ENCODE results near the gene SPATA13. TPM values are rescaled to one million over a fixed set of nuclear protein-coding genes. Genes with fewer than 3 reads are reported as not detected.
A peak's percentile ranks its signal among the peaks of the same experiment; 100 is the strongest.

The SPATA13 gene
- total RNA-seq, 1 donor from 2014 or later, result 8.0 TPM

DNA sequence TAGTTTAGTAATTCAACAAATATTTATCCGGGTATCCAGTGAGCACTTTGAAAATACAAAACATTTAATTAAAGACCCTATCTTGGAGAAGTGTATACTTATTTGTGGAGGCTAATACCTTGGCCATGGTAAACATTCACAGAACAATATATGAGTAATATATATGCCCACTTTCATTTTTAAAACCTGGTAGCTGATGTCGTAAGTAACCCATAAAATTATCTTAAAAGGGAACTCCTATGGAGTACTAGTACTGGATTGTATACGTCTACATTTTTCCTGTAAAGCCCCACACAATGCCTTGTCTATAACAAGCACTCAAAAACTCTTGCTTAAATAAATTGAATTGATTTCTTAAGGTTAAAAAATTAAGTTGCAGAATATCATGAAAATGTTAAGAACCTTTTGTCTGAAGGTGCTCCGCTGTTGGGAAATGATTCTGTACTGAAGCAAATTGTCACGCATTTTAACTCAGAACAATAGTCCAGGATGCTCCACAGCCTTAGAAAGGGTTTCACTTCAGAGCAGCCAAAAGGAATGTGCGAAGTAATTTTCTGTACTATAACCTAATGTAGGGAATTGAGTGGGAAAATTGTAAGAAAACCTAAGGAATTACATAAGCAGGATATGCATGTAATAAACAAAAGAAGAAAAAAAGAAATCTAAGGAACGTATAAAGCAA, 90.0 kb downstream of the SPATA13 start:
- no peak for DNase-seq (ENCODE audit: low read depth, low spot score)

DNA sequence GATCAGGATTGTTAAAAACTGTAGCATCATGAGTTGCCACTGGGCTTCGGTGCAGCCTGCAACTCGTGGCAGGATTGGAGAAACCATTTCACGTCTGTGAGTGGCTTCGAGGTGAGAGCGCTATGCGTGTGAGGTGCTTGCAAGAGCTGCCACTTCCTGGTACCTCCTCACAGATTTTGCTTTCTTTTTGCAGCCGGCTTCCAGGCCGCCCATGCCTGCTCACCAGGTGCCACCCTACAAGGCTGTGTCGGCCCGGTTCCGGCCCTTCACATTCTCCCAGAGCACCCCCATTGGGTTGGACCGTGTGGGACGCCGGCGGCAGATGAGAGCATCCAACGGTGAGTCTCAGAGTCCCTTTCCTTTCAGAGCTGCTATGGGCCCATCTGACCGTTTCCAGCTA, 91.0 kb downstream of the SPATA13 start:
- no peak for DNase-seq (ENCODE audit: low read depth, low spot score)

- no peak for DNase-seq (ENCODE audit: low read depth, low spot score)
Measured at GRCh38 chr13:24252136-24252535, 91.6 kb downstream of the SPATA13 start.

DNA sequence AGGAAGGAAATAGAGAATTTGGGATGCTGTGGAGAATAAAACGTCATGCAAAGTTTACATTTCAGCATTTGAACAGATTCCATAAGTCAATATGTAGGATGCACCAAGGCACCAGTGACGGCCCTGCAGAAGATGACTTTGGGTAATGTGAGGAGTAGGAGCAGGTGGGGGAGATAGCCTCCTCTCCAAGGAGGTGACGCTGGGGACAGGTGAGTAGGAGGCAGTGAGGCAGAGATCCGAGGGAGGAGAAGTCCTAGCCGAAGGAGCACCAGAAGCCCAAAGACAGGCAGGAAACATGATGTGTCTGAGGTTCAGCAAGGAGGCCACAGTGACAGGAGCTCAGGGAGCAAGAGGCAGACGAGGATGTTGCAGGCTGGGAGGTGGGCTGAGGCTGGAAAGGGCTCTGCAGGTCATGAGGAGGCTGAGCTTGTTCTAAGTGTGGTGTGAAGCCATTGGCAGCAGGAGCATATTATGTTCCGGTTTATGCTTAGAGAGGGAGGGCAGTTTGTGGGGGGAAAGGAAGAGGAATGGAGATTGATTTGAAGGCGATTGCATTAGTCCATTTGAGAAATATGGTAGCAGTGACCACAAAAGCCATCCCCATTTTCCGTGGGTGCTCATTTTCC, 93.1 kb downstream of the SPATA13 start:
- DNase-seq (ENCODE audit: low read depth, low spot score), result no peak

DNA sequence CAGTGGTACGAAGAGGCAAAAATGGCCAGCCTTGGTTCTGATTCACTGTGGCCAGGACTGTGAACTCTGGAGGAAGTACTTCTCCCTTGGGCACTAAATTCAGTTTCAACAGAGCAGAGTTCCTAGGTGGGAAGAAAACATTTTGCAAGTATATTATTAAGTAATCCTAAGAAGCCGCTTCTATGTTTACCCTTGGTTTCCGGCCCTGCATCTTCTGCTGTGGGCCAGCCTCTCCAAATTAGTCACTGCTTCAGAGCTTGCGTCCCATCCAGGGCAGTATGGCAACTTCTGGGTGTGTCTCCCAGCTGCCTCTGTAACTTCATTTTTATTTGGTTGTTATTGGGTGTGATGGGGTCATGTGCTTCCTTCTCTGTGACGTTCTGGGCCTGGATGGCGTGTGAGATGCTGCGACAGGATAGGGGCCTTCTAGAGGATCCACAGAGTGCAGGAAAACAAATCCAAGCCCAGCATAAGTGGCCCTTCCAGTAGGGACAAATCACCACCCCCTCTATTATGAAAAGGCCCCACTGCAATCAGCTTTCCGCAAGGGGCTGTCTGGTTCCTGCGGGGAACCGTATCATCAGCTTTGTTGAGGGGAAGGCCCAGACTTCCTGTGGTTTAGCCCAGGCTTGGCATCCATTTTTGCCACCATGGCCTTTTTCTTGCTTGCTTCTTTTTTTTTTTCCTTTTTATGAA, 93.8 kb downstream of the SPATA13 start:
- no peak for DNase-seq (ENCODE audit: low read depth, low spot score)

DNA sequence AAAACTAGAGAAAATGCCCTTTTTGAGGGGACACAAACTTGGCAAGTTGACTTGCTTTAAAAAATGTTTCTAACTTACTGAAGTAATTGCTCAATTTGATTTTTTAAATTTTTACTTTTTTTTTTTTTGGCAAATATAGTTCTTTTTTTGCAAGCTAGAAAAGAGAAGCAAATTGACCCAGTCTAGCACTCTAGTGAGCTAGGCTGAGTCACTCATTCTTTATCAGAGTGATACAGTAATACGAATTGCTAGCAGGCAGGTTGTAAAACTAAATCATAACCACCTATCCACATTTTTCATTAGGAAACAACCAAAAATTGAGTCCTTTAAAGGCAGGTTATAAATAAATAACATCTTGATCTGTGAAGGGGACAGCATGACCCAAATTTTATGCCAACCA, 97.0 kb downstream of the SPATA13 start:
- no peak for DNase-seq (ENCODE audit: low read depth, low spot score)

DNA sequence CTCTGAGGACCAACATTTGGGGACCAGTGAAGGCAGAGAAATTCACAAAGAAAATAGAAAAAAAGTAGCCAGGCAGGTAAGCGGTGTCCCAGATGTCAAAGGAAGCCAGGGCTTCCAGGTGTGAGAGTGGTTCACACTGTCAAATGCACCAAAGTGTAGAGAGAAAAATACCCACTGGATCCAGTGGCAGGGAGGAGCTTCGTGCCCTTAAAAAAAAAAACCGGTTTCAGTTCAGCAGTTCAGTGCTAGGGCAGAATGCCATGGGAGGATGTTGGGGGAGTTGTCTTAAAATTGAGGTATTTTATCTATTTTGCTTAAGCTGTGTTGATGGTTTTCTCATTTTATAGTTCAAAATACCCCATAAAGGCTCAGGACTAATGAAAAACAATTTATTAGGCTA, 101.0 kb downstream of the SPATA13 start:
- no peak for DNase-seq (ENCODE audit: low read depth, low spot score)

DNA sequence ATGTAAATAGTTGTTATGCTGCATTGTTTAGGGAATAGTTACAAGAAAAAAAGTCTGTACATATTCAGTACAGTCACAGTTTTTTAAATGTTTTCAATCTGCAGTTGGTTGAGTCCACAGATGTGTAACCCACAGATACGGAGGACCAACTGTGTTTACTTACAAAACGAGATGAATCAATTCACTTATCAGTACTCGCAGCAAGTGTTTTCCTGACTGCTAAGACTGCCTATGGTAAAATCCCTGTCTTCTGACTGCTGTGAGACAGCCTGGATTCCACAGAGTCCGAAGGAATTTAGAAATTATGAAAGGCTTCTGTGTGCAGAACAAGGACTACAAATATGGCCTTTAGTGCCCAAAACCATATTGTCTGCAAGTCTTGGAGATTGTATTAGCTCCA, 103.1 kb downstream of the SPATA13 start:
- DNase-seq (ENCODE audit: low read depth, low spot score), result no peak

DNA sequence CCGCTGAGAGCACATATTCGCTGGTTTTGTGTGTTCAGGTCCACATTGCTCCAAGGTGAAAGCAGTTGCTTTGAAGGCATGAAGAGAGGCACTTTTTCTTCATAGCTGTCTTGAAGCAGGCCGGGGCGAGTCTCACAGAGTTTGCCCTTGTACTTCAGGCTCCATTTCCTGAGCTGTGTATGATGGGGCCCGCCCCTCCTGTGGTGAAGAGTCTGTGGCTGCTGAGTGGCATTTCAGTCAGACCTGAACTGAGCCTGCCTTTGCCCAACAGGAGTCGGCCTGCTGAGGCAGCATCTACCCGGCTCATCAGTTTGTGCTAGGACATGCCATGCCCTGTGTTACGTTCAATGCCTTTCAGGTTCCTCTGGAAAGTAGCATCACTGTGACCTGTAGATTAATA, 104.5 kb downstream of the SPATA13 start:
- no peak for DNase-seq (ENCODE audit: low read depth, low spot score)

- DNase-seq (ENCODE audit: low read depth, low spot score), result no peak
Measured at GRCh38 chr13:24265453-24265852, 104.9 kb downstream of the SPATA13 start.

DNA sequence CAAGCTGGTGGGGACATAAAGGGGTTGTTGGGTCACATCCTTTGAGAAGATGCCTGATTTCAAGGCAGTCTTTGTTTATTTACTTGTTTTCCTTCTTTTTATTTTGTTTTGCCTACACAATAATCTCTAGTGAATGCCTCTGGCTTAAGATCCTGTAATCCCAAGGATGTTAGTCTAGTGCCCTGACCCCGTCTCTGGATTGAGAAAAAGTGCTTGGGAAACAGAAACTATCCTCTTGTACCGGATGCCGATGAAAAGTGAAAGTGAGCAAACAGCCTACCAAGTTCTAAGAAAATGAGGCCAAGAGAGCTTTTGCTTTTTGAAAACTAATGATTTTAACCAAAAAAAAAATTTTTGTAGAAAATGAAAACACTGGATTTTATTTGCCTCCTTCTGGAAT, 106.8 kb downstream of the SPATA13 start:
- no peak for DNase-seq (ENCODE audit: low read depth, low spot score)

DNA sequence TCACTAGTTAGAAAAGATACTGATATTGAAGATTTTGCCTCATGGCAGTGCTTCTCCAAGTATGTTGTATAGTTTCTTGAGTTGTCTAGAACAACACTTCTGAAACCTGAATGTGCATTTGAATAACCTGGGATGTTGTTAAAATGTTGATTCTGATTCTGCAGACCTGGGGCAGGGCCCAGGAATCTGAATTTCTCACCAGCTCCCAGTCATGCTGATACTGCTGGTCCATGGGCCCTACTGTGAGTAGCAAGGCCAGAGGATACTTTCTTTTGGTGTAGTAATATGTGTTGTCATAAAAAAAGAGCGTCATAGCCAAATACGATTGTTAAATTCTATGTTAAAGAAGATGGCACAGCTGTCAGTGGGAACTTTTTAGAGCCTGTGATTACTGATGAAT, 107.3 kb downstream of the SPATA13 start:
- no peak for DNase-seq (ENCODE audit: low read depth, low spot score)

GRCh38 chr13:24269821-24270220, 109.3 kb downstream of the SPATA13 start:
- no peak for DNase-seq (ENCODE audit: low read depth, low spot score)

GRCh38 chr13:24270639-24271141, 110.2 kb downstream of the SPATA13 start:
- no peak for DNase-seq (ENCODE audit: low read depth, low spot score)

- no peak for DNase-seq (ENCODE audit: low read depth, low spot score)
Measured at GRCh38 chr13:24271231-24271600, 110.7 kb downstream of the SPATA13 start.

DNA sequence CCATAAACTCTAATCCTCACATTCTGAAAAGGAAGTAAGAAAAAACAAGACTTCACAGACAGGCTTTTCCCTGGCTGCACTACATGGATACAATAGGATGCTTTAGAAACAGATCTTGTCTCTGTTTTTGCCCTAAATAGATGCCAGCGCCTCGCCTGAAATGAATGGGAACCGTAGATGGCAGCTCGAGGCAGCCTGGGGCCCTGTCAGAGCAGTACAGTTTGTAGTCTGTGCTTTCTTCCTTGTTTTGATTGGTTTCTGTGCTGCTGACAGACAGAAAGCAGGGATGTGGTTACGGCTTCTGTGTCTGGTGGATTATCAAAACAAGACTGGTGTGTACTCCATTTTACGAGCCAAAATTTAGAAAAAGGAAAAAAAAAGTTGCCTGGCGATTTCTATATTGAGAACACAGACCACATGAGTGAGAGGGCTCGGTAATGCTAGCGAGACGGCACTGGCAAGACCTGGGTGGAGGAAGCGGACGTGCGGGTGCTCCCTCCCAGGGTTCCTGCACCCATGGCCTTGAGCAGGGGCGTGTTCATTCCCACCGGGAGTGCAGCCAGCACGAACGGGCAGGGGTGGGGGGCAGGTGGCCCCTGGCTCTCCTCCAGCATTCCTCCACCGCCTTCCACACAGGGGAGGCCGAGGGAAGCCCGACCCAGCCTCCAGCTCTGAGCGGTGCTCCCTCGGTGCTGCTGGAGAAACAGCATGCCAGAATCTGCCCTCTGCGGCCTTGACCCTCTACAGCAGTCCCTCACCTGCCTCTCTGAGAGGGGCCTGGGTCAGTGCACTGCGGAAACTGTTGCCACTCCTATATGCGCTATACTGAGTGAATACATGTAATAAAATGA, 111.3 kb downstream of the SPATA13 start:
- DNase-seq (ENCODE audit: low read depth, low spot score), result peak; percentile 32

DNA sequence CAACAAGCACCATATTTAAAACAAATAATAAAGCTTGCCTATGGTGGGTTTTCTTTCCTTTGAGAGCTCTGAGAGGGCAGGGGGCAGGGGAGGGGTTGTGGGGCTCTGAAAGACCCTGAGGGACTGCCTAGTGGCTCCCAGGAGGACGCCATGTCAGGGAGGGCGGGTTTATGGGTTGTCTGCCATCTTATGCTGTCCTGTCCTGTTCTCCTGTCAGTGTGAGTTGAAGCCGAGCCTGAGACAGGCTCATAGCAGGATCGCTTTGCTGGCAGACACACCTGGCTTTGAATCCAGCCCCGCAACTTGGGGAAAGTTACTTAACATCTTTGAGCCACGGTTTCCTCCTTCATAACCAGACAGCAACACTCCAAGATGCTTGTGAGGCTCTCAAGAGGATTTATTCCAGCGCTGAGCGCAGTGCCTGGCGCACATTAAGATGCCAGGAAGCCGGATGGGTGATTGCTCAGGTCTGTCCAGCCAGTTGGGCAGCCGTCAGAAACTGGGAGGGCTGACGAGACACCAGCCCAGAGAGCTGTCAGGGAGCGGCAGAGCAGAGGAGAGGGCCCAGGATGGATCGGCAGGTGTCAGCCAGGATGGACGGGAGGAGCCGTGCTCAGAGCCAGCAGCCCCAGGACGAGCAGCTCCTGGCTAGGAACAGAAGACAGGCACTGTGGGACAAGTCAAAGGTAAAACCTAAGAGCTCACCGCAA, 112.1 kb downstream of the SPATA13 start:
- DNase-seq (ENCODE audit: low read depth, low spot score), result no peak

- no peak for DNase-seq (ENCODE audit: low read depth, low spot score)
Measured at GRCh38 chr13:24273926-24274325, 113.4 kb downstream of the SPATA13 start.

DNA sequence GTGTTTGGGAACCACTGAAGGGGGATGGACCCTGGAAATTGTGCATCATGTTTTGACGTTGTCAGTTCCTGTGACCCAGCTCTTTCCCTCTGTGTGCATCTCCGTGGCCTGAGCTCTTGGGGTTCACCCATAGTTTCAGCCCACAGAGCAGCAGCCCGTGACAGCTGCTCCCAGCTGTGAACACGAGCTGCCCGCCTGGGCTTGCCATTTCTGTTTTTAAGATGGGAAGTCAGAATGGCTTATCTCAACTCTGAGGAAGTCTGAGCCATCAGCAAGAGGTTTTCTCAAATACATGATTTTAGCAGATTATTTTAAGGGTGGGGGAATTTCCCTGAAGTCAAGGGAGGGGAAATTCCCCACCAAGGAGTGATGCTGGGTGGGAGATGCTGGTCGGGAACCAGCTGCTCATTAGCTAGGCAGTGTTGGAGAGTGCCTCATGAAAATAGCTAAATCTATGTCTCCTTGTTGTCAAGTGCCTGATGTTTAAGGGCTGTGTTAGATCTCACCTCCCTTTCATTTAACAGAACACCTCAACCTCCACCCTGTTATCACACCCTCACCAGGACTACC, 114.0 kb downstream of the SPATA13 start:
- DNase-seq (ENCODE audit: low read depth, low spot score), result no peak

GRCh38 chr13:24275041-24275440, 114.5 kb downstream of the SPATA13 start:
- no peak for DNase-seq (ENCODE audit: low read depth, low spot score)

- no peak for DNase-seq (ENCODE audit: low read depth, low spot score)
Measured at GRCh38 chr13:24276306-24276705, 115.8 kb downstream of the SPATA13 start.

Data from pulmonary artery endothelial cell (primary cell).